Breast epithelium (tissue), 4 donors: ENCODE data around the gene HPGDS. TPM values are rescaled to one million over a fixed set of nuclear protein-coding genes. Genes with fewer than 3 reads are reported as not detected.

Source experiments
- DNase-seq, 2 donors: peaks; one replicate each; pipeline ENCODE4 v3.0.0-alpha.2; 2019; ENCODE audit warnings: low spot score in 2 of 2
- H3K27ac ChIP-seq, 2 donors: fragments of 200-600 bp; sonication (generic) in 1 of 2; one replicate each; pipeline ENCODE4 v1.5.1; 2016 to 2019; ENCODE audit warnings: mild to moderate bottlenecking in 1 of 2
- H3K27me3 ChIP-seq, 2 donors: fragments of 200-600 bp; sonication (generic) in 1 of 2; one replicate each; pipeline versions ENCODE4 v1.5.1 to v1.6.0; 2017 to 2019; ENCODE audit warnings: control low read depth in 1 of 2, mild to moderate bottlenecking in 1 of 2
- H3K36me3 ChIP-seq: fragments of 200-600 bp; one replicate; pipeline ENCODE4 v1.5.1; 2019
- H3K4me1 ChIP-seq, 2 donors: fragments of 200-600 bp; sonication (generic); one replicate each; pipeline ENCODE4 v1.5.1; 2016 to 2019; ENCODE audit warnings: control low read depth in 1 of 2
- H3K4me3 ChIP-seq, 3 donors: fragments of 200-600 bp; sonication (generic); 1 replicate in 2 of 3; 2 replicates in 1 of 3; pipeline ENCODE4 v1.5.1; 2016 to 2019; ENCODE audit warnings: mild to moderate bottlenecking in 3 of 3, moderate library complexity in 2 of 3
- H3K9me3 ChIP-seq, 2 donors: fragments of 200-600 bp; sonication (generic) in 1 of 2; one replicate each; pipeline ENCODE4 v1.5.1; 2016 to 2019; ENCODE audit warnings: control low read depth in 1 of 2
- POLR2A ChIP-seq: fragments of 450-650 bp; IDR thresholded peaks from one replicate; pipeline ENCODE4 v1.6.1; 2016; ENCODE audit warnings: antibody characterized with exemption, mild to moderate bottlenecking, moderate library complexity
- POLR2AphosphoS5 ChIP-seq, 3 donors: sonication (generic); formaldehyde crosslinking; IDR thresholded peaks; one replicate each; pipeline ENCODE4 v1.6.1; 2017; ENCODE audit warnings: antibody characterized with exemption in 3 of 3
- intact Hi-C: fragments of 100-400 bp; cut with DNase I; formaldehyde crosslinking; loops from one replicate; pipeline ENCODE4 v1.15.1; 2023; ENCODE audit warnings: low total_unique reads
- total RNA-seq, 3 donors: library from RNA; depleted of rRNA; stranded (reverse); fragments of >200 nt; gene quantifications; one replicate each; pipeline ENCODE4 v1.1.0, GENCODE V29; 2016
- TF ChIP-seq, protein P1 (sequence below), 3 donors: fragments of 450-650 bp; IDR thresholded peaks; one replicate each; pipeline ENCODE4 v1.5.1; 2016 to 2017; ENCODE audit warnings: antibody characterized with exemption in 3 of 3, mild to moderate bottlenecking in 3 of 3, moderate library complexity in 3 of 3

The HPGDS gene
- total RNA-seq, 3 donors from 2014 or later, result 0.98 to 7.5 (median 2.0) TPM

DNA sequence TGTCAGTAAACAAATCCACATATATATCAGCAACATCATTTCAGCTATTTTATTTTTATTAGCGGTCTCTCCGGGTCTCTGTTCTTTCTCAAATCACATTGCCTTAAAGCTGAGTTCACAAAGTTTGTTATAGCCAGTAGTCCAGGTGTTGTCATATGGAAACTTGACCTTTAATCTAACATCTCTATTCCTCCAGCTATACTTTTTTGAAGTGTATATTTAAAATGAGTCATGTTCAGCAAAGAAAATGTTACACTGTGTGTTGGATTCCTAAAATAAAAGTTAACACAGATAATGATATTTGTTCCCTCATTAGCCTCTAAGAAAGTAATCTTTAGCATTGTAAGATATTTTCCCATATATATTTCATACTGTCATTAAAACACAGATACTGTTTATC, 71.4 kb downstream of the HPGDS start:
- no peaks in the 10 kb centered on the region for H3K36me3 ChIP-seq
- intact Hi-C loops, result no loop called here
- no peaks in the 10 kb centered on the region for H3K9me3 ChIP-seq
- TF ChIP-seq POLR2A (no peak), POLR2AphosphoS5 (IDR thresholded peaks at IDR 0.05) (no peak)
- TF ChIP-seq, protein P1, sequence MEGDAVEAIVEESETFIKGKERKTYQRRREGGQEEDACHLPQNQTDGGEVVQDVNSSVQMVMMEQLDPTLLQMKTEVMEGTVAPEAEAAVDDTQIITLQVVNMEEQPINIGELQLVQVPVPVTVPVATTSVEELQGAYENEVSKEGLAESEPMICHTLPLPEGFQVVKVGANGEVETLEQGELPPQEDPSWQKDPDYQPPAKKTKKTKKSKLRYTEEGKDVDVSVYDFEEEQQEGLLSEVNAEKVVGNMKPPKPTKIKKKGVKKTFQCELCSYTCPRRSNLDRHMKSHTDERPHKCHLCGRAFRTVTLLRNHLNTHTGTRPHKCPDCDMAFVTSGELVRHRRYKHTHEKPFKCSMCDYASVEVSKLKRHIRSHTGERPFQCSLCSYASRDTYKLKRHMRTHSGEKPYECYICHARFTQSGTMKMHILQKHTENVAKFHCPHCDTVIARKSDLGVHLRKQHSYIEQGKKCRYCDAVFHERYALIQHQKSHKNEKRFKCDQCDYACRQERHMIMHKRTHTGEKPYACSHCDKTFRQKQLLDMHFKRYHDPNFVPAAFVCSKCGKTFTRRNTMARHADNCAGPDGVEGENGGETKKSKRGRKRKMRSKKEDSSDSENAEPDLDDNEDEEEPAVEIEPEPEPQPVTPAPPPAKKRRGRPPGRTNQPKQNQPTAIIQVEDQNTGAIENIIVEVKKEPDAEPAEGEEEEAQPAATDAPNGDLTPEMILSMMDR (IDR thresholded peaks at IDR 0.05), result no peak
- DNase-seq, result no peak
- H3K4me1 ChIP-seq, result no peaks in the 10 kb centered on the region
- no peak overlapping the region for H3K27ac ChIP-seq
- H3K4me3 ChIP-seq, result no peak overlapping the region
- no peaks in the 10 kb centered on the region for H3K27me3 ChIP-seq

DNA sequence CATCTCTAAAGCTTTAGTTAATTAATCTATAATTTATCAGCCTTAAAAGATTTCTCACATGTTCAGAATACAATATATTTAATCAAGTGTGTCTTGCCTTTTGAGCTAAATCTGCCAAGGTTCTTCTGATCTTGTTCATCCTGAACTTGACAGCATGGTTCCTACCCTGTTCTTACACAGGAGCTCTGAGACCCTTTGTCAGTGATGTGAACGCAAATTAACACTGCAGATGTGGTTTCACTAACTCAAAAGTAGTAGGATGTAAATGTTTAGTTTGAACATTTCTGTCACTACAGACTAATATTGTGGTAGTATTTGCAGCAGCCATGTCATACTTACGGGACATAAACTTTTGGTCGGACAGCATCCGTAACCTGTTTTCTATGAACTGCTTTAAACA, 75.6 kb downstream of the HPGDS start:
- TF ChIP-seq, protein P1 (IDR thresholded peaks at IDR 0.05), result no peak
- Histone ChIP-seq H3K9me3 (no peaks in the 10 kb centered on the region), H3K27me3 (no peaks in the 10 kb centered on the region), H3K27ac (no peak overlapping the region), H3K4me3 (no peak overlapping the region), H3K4me1 (no peaks in the 10 kb centered on the region), H3K36me3 (no peaks in the 10 kb centered on the region)
- DNase-seq, result no peak
- intact Hi-C loops, result no loop called here

DNA sequence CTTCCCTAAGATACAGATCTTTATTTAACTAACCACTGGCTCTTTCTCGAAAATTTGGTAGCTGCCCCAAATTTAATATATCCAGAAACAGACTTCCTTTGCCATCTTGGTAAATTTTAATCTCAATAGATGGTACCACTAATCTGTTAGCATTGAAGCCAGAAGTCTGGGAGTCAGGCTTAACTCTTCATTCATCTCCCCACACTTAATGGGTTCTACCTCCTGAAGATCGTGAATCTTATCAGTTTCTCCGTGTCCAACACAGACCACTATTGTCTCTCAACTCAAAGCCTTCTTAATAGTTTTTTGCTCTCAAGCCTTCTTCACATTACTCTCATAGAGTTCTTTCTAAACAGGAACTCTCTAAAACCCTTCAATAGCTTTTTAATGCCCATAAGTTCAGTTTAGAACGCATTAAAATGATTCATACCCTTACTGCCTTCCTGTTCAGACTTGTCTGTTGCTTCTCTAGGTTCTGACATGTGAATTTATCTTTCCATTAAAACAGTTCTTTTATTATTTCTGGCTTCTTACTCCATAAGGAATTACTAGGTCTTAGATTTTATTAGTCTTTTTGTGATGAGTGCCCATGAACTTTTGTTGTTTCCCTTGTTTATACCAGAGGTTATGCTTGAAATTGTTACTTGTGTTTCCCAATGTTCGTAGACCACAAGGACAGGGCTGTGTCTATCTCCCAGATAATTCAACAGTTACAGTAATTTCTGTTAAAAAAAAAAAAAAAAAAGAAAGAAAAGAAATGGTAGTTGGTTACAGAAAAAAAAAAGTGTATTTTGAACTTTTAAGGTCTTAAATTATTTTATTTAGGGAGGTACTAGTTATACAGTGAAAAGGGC, 80.2 kb downstream of the HPGDS start:
- H3K36me3 ChIP-seq, result no peaks in the 10 kb centered on the region
- intact Hi-C loops, result no loop called here
- TF ChIP-seq POLR2AphosphoS5 (IDR thresholded peaks at IDR 0.05), result no peak
- TF ChIP-seq, protein P1 (IDR thresholded peaks at IDR 0.05), result no peak
- no peak for TF ChIP-seq POLR2A
- no peaks in the 10 kb centered on the region for H3K9me3 ChIP-seq
- H3K27ac ChIP-seq, result no peak overlapping the region
- no peak for DNase-seq
- H3K4me1 ChIP-seq, result no peaks in the 10 kb centered on the region
- H3K4me3 ChIP-seq, result no peak overlapping the region
- H3K27me3 ChIP-seq, result no peaks in the 10 kb centered on the region

DNA sequence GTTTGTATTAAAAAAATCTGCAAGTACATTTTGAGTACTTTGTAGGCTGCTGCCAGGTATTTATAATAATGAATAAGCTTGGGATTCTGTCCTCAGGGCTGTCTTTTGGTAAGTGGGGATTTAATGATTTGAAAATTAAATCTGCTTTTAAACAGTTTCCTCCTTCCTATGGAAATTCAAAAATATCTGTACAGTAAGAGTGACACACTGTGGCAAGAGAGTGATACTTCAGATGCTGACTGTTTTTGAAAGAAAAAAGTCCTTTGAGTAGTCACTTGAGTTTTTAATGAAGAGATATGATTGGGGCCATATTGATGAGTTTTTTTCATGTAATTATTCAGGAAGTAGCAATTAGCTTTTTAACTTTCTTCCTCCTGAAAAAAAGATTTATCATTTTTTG, 85.8 kb downstream of the HPGDS start:
- intact Hi-C loops, result no loop called here
- DNase-seq, result no peak
- H3K27ac ChIP-seq, result no peak overlapping the region
- no peaks in the 10 kb centered on the region for H3K9me3 ChIP-seq
- TF ChIP-seq POLR2AphosphoS5 (IDR thresholded peaks at IDR 0.05) (no peak), POLR2A (no peak)
- TF ChIP-seq, protein P1 (IDR thresholded peaks at IDR 0.05), result no peak
- no peaks in the 10 kb centered on the region for H3K36me3 ChIP-seq
- H3K4me3 ChIP-seq, result no peak overlapping the region
- no peaks in the 10 kb centered on the region for H3K4me1 ChIP-seq
- H3K27me3 ChIP-seq, result no peaks in the 10 kb centered on the region

DNA sequence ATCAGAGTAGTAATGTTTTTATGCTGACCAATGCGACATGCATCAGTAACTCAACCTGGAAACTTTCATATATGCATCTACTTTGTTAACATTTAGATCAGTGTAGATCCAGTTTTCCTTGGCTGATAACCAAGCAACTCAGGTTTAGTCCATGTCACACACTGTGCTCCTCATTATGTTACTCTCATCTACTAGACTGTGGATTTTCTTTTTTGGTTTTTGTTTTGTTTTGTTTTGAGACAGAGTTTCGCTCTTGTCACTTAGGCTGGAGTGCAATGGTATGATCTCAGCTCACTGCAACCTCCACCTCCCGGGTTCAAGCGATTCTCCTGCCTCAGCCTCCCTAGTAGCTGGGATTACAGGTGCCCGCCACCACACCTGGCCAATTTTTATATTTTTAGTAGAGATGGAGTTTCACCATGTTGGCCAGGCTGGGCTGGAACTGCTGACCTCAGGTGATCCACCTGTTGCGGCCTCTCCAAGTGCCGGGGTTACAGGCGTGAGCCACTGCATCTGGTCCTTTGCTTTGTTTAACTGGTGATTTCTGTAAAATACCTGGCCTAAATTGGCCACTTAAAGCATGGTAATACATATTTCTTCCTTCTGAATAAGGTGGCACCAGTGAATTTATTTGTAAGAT, 86.4 kb downstream of the HPGDS start:
- no peaks in the 10 kb centered on the region for H3K36me3 ChIP-seq
- intact Hi-C loops, result no loop called here
- no peak overlapping the region for H3K4me3 ChIP-seq
- TF ChIP-seq, protein P1 (IDR thresholded peaks at IDR 0.05), result no peak
- TF ChIP-seq POLR2A, result no peak
- no peak for TF ChIP-seq POLR2AphosphoS5 (IDR thresholded peaks at IDR 0.05)
- no peak for DNase-seq
- no peaks in the 10 kb centered on the region for H3K27me3 ChIP-seq
- no peak overlapping the region for H3K27ac ChIP-seq
- H3K4me1 ChIP-seq, result no peaks in the 10 kb centered on the region
- H3K9me3 ChIP-seq, result no peaks in the 10 kb centered on the region
